Measurements from ENCODE around the gene FAM124A. TPM values are rescaled to one million over a fixed set of nuclear protein-coding genes. Genes with fewer than 3 reads are reported as not detected.

FAM124A gene
- total RNA-seq, 1 donor from 2014 or later = 1.5 TPM

GRCh38 chr13:51266642-51267041 lies 44.4 kb downstream of the FAM124A start:
- no peaks in the 10 kb centered on the region for H3K36me3 Mint-ChIP-seq (ENCODE audit: insufficient read depth)
- no peak overlapping the region for H3K27ac Mint-ChIP-seq

GRCh38 chr13:51267622-51268021 lies 45.4 kb downstream of the FAM124A start:
- no peaks in the 10 kb centered on the region for H3K9me3 Mint-ChIP-seq (ENCODE audit: low read depth)
- H3K27ac Mint-ChIP-seq = no peak overlapping the region
- no peak for TF ChIP-seq CTCF (IDR thresholded peaks at IDR 0.05; ENCODE audit: unreplicated experiment)
- no peak overlapping the region for H3K4me3 Mint-ChIP-seq (ENCODE audit: low read depth)
- no peaks in the 10 kb centered on the region for H3K4me1 Mint-ChIP-seq (ENCODE audit: low read depth)
- DNase-seq (ENCODE audit: low spot score, unreplicated experiment) = no peak
- H3K36me3 Mint-ChIP-seq (ENCODE audit: insufficient read depth) = no peaks in the 10 kb centered on the region
- H3K27me3 Mint-ChIP-seq = no peaks in the 10 kb centered on the region

More at GRCh38 chr13:51266642-51267041, 44.4 kb downstream of the FAM124A start:
- Mint-ChIP-seq H3K9me3 (ENCODE audit: low read depth) (no peaks in the 10 kb centered on the region), H3K27me3 (no peaks in the 10 kb centered on the region), H3K4me3 (ENCODE audit: low read depth) (no peak overlapping the region), H3K4me1 (ENCODE audit: low read depth) (no peaks in the 10 kb centered on the region)
- DNase-seq (ENCODE audit: low spot score, unreplicated experiment) = no peak
- TF ChIP-seq CTCF (IDR thresholded peaks at IDR 0.05; ENCODE audit: unreplicated experiment) = no peak

GRCh38 chr13:51269039-51269438 lies 46.8 kb downstream of the FAM124A start:
- Mint-ChIP-seq H3K9me3 (ENCODE audit: low read depth) (no peaks in the 10 kb centered on the region), H3K36me3 (ENCODE audit: insufficient read depth) (no peaks in the 10 kb centered on the region), H3K27ac (no peak overlapping the region), H3K27me3 (no peaks in the 10 kb centered on the region), H3K4me1 (ENCODE audit: low read depth) (no peaks in the 10 kb centered on the region), H3K4me3 (ENCODE audit: low read depth) (no peak overlapping the region)
- DNase-seq (ENCODE audit: low spot score, unreplicated experiment) = no peak
- no peak for TF ChIP-seq CTCF (IDR thresholded peaks at IDR 0.05; ENCODE audit: unreplicated experiment)

GRCh38 chr13:51270623-51271415 lies 48.6 kb downstream of the FAM124A start:
- Mint-ChIP-seq H3K36me3 (ENCODE audit: insufficient read depth) (no peaks in the 10 kb centered on the region), H3K9me3 (ENCODE audit: low read depth) (no peaks in the 10 kb centered on the region), H3K27ac (no peak overlapping the region), H3K4me3 (ENCODE audit: low read depth) (no peak overlapping the region), H3K4me1 (ENCODE audit: low read depth) (no peaks in the 10 kb centered on the region), H3K27me3 (no peaks in the 10 kb centered on the region)
- no peak for DNase-seq (ENCODE audit: low spot score, unreplicated experiment)
- TF ChIP-seq CTCF (IDR thresholded peaks at IDR 0.05; ENCODE audit: unreplicated experiment) = no peak

- H3K36me3 Mint-ChIP-seq (ENCODE audit: insufficient read depth) = no peaks in the 10 kb centered on the region
These were observed 49.4 kb downstream of the FAM124A start for GRCh38 chr13:51271528-51272085.

More at GRCh38 chr13:51271528-51272085, 49.4 kb downstream of the FAM124A start:
- no peak for DNase-seq (ENCODE audit: low spot score, unreplicated experiment)
- Mint-ChIP-seq H3K4me3 (ENCODE audit: low read depth) (no peak overlapping the region), H3K27me3 (no peaks in the 10 kb centered on the region), H3K27ac (no peak overlapping the region), H3K9me3 (ENCODE audit: low read depth) (no peaks in the 10 kb centered on the region), H3K4me1 (ENCODE audit: low read depth) (no peaks in the 10 kb centered on the region)
- TF ChIP-seq CTCF (IDR thresholded peaks at IDR 0.05; ENCODE audit: unreplicated experiment) = no peak

Data from progenitor cell of endocrine pancreas (in vitro differentiated cells).